Glutamatergic neuron (in vitro differentiated cells): ENCODE data around the gene SESTD1. TPM values are rescaled to one million over a fixed set of nuclear protein-coding genes. Genes with fewer than 3 reads are reported as not detected.
A peak's percentile ranks its signal among the peaks of the same experiment; 100 is the strongest.

Experiments
- DNase-seq: peaks from one replicate; pipeline ENCODE4 v3.0.0; 2022
- H3K27ac Mint-ChIP-seq: one replicate; pipeline ENCODE4 v1.8.0; 2020; ENCODE audit warnings: mild to moderate bottlenecking, mixed read lengths, inconsistent platforms; ENCODE audit not compliant: unreplicated experiment
- H3K27me3 Mint-ChIP-seq: one replicate; pipeline ENCODE4 v1.8.0; 2020; ENCODE audit warnings: mild to moderate bottlenecking, moderate library complexity, mixed read lengths, inconsistent platforms; ENCODE audit not compliant: unreplicated experiment
- H3K36me3 Mint-ChIP-seq: one replicate; pipeline ENCODE4 v1.8.0; 2020; ENCODE audit warnings: mild to moderate bottlenecking, mixed read lengths, inconsistent platforms; ENCODE audit not compliant: unreplicated experiment
- H3K4me1 Mint-ChIP-seq: one replicate; pipeline ENCODE4 v1.8.0; 2020; ENCODE audit warnings: mild to moderate bottlenecking, low read depth, mixed read lengths, inconsistent platforms; ENCODE audit not compliant: unreplicated experiment
- H3K4me3 Mint-ChIP-seq: one replicate; pipeline ENCODE4 v1.8.0; 2020; ENCODE audit warnings: mild to moderate bottlenecking, mixed read lengths, inconsistent platforms; ENCODE audit not compliant: unreplicated experiment
- H3K9me3 Mint-ChIP-seq: one replicate; pipeline ENCODE4 v1.8.0; 2020; ENCODE audit warnings: mild to moderate bottlenecking, moderate library complexity, mixed read lengths, inconsistent platforms; ENCODE audit not compliant: unreplicated experiment
- CTCF ChIP-seq: fragments of 200-600 bp; sonication (generic); IDR thresholded peaks from one replicate; pipeline ENCODE4 v1.5.0; 2021; ENCODE audit not compliant: partially characterized antibody, unreplicated experiment
- total RNA-seq: library from RNA; stranded (reverse); fragmentation: NEBNext Ultra II Directional; extraction: Animal tissue kit (Norgen Biotek cat#: 25700); gene quantifications from one replicate; pipeline ENCODE4 v1.2.1, GENCODE V29; 2021; ENCODE audit not compliant: unreplicated experiment

Gene SESTD1
- total RNA-seq, 1 donor from 2014 or later, result 152 TPM

DNA sequence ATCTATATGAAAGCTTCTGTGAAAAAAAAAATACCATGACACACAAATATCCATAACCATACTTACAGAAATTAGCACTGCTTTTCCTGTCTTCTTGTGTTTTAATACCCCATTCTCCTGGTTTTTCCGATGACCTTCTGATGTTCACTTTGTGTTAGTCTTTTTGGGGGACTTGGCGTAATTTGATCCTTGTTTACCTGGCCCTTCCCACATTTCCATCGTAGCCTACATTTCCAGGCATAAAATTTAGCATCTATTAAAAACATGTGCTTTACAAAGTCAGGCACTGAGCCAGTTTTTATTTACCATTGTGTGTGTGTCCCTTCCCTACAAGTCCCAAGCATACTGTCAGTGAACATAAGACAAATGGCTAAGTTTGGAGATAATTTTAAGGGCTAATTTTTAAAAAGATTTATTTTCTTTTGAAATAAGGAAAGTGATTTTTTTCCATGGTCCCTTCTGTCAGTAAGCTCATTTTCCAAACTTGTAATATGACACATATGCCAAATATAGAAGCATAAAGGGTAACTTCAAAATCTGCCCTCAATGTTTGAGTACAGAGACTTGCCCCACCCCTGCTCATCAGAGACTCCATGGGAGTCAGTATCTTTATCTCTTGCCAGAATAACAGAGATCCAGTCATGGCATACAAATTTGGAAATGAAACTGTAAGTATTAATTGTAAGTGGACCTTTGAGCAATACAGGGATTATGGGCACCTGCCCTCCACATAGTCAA is 27.3 kb downstream of the SESTD1 start:
- no peaks in the 10 kb centered on the region for H3K27me3 Mint-ChIP-seq
- peaks cover 5% of the 10 kb centered on the region for H3K36me3 Mint-ChIP-seq
- H3K4me3 Mint-ChIP-seq, result no peak overlapping the region
- H3K4me1 Mint-ChIP-seq, result peaks cover 6% of the 10 kb centered on the region
- TF ChIP-seq CTCF, result no peak
- H3K9me3 Mint-ChIP-seq, result peaks cover 2% of the 10 kb centered on the region
- H3K27ac Mint-ChIP-seq, result no peak overlapping the region
- DNase-seq, result no peak

DNA sequence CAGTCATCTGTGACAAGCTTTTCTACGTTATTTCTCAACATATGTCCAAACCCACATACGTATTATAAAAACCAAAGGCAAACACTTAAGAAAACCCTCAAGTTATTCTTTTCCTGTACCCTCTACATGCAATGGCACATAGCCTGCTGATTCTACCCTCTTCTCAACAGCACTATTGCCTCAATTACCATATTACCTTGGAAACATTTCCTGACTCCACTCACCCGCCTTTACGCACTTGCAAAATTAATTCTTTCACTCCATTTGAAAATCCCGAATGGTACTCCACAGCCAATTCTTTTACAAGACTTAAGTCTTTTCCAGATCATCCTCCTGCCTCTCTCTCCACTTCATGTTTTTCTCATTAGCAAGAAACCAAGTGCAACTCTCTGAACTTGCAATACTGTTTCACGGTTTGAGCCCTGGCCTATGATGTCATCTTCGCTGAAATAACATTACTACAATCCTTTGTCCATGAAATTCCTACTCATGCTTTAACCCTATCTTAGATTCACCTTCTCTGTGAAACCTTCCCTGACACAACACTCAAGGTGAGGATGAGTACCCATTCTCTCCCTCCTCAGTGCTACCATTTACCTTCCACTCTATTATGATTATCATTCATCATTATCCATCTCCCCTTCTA is 29.0 kb downstream of the SESTD1 start:
- Mint-ChIP-seq H3K27me3 (no peaks in the 10 kb centered on the region), H3K27ac (peak overlapping the region; percentile 28), H3K36me3 (no peaks in the 10 kb centered on the region), H3K4me3 (no peak overlapping the region), H3K4me1 (peaks cover 6% of the 10 kb centered on the region), H3K9me3 (no peaks in the 10 kb centered on the region)
- no peak for DNase-seq
- TF ChIP-seq CTCF, result no peak

- no peaks in the 10 kb centered on the region for H3K36me3 Mint-ChIP-seq
- no peaks in the 10 kb centered on the region for H3K9me3 Mint-ChIP-seq
- no peaks in the 10 kb centered on the region for H3K27me3 Mint-ChIP-seq
- no peak for DNase-seq
- H3K4me1 Mint-ChIP-seq, result peaks cover 4% of the 10 kb centered on the region
- no peak for TF ChIP-seq CTCF
- no peak overlapping the region for H3K27ac Mint-ChIP-seq
- H3K4me3 Mint-ChIP-seq, result no peak overlapping the region
Measured at GRCh38 chr2:179234658-179235240, 29.9 kb downstream of the SESTD1 start.

GRCh38 chr2:179233626-179234430 is 30.8 kb downstream of the SESTD1 start:
- Mint-ChIP-seq H3K9me3 (no peaks in the 10 kb centered on the region), H3K4me3 (no peak overlapping the region), H3K4me1 (peaks cover 4% of the 10 kb centered on the region), H3K27ac (no peak overlapping the region), H3K36me3 (no peaks in the 10 kb centered on the region), H3K27me3 (peaks cover 1% of the 10 kb centered on the region)
- no peak for TF ChIP-seq CTCF
- no peak for DNase-seq
